Bladder microvascular endothelial cell (primary cell): ENCODE data around the gene AKAP9. TPM values are rescaled to one million over a fixed set of nuclear protein-coding genes. Genes with fewer than 3 reads are reported as not detected.

ENCODE experiments used
- total RNA-seq: library from RNA; depleted of rRNA; stranded (reverse); fragments of >200 nt; gene quantifications from 2 replicates; pipeline ENCODE4 v1.2.3, GENCODE V29; 2014

AKAP9 gene
- 22.0 and 61.9 TPM in 2 replicates for total RNA-seq

DNA sequence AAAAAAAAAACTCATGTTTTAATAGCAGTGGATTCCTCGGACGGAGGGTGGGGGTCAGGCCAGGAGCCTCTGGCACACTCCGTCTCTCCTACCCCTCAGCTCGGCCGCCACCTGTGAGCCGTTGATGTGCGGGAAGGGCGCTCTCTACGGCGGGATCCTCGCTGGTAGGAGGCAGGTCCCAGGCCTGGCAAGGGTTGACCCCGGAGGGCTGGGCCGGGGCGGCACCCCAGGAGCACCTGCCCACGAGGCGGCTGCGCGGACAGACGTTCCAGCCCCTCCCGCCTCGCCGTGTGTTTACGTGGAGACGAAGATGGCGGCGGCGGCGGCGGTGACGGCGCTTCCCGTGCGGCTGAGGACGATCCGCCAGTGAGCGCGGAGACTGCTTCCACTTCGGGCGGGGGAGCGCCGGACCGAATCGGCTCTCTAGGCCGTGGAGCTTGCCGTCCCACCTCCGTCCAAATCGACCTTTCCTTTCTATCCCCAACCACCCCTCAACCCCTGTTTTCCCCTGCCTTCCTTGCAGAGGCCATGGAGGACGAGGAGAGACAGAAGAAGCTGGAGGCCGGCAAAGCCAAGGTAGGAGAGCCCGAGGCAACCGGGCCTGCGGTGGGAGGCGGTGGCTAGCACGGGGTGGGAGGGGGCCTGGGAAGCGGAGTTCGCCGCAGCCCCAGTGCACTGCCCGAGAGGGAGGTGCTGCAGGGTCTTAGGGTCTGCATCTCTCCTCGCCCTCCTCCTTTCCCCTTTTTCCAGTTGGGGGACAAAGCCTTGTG, at the start of gene AKAP9:
AKAP9 (plus strand) TSS at position 291 of the 770 bp plus-strand sequence; CDS start at position 529, 238 bp downstream.

DNA sequence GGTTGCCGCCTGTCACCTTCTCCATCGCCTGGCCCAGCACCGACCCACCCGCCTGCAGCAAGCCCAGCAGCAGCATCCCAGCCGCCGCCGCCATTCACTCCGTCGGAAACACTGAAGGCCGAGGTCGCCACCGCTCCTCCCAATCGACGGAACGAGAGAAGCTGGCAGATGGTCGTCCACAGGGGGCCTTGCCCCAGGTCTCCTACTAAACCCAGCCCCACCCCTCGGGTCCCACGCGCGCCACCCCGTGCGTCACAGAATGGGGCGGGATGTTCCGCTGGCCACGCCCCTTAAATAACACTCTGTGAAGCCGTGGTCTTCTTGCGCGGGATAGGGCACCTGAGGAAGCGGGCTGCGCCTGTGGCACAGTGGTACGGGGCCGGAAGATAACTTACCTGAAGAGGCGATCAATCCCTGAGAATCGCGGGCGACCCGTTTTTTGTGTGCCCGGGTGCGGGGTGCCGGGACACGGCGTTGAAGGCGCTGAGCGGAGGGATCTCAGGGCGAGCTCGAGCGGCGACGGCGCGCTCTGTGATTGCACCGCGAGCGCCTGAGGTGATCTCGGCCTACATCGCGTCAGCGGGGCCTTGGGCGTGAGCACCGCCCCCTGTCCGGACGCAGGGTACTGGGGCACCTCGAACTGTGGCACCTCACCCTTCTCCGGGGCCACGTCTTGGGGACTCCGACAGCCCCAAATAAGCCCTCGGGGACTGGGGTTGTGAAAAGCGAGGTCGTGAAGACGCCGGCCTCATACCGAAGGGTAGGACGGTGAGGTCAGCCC, 193.8 kb downstream of the AKAP9 start, which contains the start of gene CYP51A1:
CYP51A1 (minus strand) TSS at position 207 of the 781 bp plus-strand sequence; CDS start at position 94, 113 bp downstream.

Other genes with a start within 250 kb of the AKAP9 start
- gene MTERF1, start 60.2 kb upstream of the AKAP9 start, total RNA-seq, result 4.2 and 10.4 TPM in 2 replicates
- gene CYP51A1, start 193.6 kb downstream of the AKAP9 start, total RNA-seq, result 79.2 and 107 TPM in 2 replicates
- under 0.01 TPM in 2 replicates for gene LRRD1, start 238.3 kb downstream of the AKAP9 start, total RNA-seq